GM12872 (cell line): ENCODE measurements around the gene SFXN2.

Experiments
- CTCF ChIP-seq: IDR thresholded peaks from 3 replicates; pipeline ENCODE4 v1.5.1; 2011; ENCODE audit warnings: low read depth, mild to moderate bottlenecking, low read length, moderate library complexity; ENCODE audit not compliant: insufficient read depth

The SFXN2 gene, protein sequence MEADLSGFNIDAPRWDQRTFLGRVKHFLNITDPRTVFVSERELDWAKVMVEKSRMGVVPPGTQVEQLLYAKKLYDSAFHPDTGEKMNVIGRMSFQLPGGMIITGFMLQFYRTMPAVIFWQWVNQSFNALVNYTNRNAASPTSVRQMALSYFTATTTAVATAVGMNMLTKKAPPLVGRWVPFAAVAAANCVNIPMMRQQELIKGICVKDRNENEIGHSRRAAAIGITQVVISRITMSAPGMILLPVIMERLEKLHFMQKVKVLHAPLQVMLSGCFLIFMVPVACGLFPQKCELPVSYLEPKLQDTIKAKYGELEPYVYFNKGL

DNA sequence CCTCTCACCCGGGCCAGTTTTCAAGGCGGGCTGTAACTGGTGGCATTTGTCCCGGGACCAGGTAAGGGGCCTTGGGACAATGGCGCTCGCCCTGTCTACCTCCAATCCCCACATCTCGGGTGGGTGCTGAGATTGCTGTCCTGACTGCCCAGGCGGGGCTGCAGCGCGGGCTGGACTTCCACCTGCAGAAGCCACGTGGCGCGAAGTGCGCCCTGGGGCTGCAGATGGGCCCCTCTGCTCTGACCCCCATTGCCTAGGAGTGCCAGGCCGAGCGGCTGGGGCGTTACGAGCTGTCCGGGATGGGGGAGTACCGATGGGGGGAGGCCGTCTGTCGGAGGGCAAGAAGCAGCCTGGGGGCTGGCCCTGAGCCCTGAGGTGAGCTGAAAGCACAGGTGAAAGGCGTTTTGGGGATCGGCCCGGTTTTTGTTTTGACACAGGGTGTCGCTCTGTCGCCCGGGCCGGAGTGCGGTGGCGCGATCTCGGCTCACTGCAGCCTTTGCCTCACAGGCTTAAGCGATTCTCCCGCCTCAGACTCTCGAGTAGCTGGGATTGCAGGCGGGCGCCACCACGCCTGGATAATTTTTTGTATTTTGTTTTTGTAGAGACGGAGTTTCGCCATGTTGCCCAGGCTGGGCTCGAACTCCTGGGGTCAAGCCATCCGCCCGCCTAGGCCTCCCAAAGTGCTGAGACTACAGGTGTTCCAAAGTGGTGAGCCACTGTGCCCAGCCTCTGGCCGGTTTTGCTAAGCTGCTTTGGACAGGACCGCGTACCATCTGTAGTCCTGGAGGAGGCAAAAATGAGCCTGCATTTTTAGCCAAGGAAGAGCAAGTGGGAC lies at the start of gene SFXN2:
TSS of gene SFXN2 (plus strand) at position 16 of the 835 bp plus-strand sequence. CDS start 12,001 bp downstream, outside the sequence.
- peak; percentile 33; the same call in 2 of the 3 replicates for TF ChIP-seq CTCF

GRCh38 chr10:102665904-102666509 lies 48.4 kb upstream of the SFXN2 start:
- no peak for TF ChIP-seq CTCF

DNA sequence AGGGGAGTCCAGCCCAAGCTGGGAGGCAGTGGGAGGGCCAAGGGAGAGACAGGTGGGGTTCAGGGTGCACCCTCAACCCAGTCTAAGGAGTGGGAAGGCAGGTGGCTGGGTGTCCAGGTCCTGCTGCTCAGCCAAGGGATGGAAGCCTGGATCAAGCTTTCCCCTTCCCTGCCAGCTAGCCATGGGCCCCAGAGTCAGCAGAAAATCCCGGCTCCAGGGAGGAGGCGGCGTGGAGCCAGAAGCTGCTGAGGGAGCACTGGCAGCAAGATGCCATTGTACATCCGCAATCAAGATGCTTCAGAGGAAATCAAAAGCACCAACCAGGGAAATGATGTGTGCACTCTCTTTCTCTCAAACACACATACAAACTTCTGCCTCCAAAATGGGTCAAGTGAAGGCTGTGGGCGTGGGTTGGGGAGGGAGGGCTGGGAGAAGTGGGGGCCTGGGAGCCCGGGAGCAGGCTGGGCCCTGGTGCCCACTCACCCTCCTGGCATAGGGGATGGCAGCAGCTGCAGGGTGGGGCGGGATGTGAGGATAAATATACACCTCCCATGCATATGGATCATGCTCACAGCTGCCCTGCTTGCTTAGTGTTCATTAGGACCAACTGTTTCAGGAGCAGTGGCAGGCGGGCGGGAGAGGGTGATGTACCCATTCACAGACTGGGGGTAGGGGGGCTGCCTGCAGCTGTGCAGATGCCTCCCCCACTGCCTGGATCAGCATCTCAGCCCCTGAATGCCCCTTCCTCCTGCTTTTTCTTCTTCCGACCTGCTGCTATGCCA lies 45.9 kb upstream of the SFXN2 start:
- TF ChIP-seq CTCF, result no peak

- TF ChIP-seq CTCF, result no peak
Measured at GRCh38 chr10:102669206-102670064, 45.0 kb upstream of the SFXN2 start.

DNA sequence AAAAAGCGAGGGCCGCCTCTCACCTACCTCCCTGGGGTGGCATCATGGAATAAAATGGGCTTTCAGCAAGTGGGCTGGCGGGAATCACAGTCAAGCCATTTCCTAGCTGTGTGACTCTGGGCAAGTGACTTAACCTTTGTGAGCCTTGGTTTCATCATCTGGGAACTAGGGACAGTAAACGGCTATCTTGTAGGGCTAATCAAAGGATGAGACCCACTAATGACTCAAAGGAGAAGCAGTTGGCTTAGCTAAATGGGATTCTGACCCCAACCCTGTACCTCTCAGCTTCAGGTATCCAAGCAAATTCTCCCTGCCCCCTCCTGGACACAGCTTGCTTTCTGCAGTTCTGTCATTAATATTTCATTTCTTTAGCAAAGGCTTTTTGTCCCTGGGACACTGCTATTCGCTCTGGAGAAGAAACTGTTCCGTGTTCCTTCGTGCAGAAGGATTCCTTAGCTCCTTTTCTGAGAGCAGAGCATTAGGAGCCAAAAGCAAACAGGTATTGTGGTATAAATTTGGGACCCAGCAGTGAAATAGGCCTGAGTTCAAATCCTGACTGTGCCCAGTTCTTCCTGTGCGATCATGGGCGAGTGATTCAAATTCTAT lies 44.3 kb upstream of the SFXN2 start:
- TF ChIP-seq CTCF, result no peak

- no peak for TF ChIP-seq CTCF
Measured at GRCh38 chr10:102670871-102671434, 43.5 kb upstream of the SFXN2 start.
